HAP-1 (cell line): ENCODE data around the gene NOP53.
"Not testable (repeated sequence)": the region's sequence is repeated elsewhere in the genome, so short reads cannot be mapped to it uniquely, and the experiment has no call there.

Experiments
- DNase-seq, 2 experiments: peaks; one replicate each; pipeline ENCODE4 v3.0.0-alpha.2; 2016 to 2020; ENCODE audit warnings: low spot score in 2 of 2
- H3K27me3 ChIP-seq: fragments of 250-450 bp; sonication (Bioruptor Pico); 2 replicates; pipeline ENCODE4 v1.5.1; 2020; ENCODE audit warnings: low read depth, mild to moderate bottlenecking, moderate library complexity
- H3K36me3 ChIP-seq: fragments of 250-450 bp; sonication (Bioruptor Pico); replicated peaks from 2 replicates; pipeline ENCODE4 v1.5.1; 2020; ENCODE audit warnings: mild to moderate bottlenecking
- H3K4me1 ChIP-seq: fragments of 250-450 bp; sonication (Bioruptor Pico); 2 replicates; pipeline ENCODE4 v1.5.1; 2020; ENCODE audit warnings: mild to moderate bottlenecking
- H3K4me3 ChIP-seq: fragments of 250-450 bp; sonication (Bioruptor Pico); 2 replicates; pipeline ENCODE4 v1.5.1; 2020; ENCODE audit warnings: mild to moderate bottlenecking, moderate library complexity
- H3K9me3 ChIP-seq: fragments of 250-450 bp; sonication (Bioruptor Pico); 2 replicates; pipeline ENCODE4 v1.5.1; 2020; ENCODE audit warnings: mild to moderate bottlenecking, moderate library complexity
- in situ Hi-C: fragments of 300-500 bp; cut with MboI; formaldehyde crosslinking; loops from 3 replicates; pipeline ENCODE4 v1.14.3; 2020; ENCODE audit warnings: low sequenced_read_pairs, inconsistent platforms, mixed read lengths

NOP53 gene

GRCh38 chr19:47781590-47782262, 36.4 kb downstream of the NOP53 start:
- no peak for DNase-seq
- H3K9me3 ChIP-seq = no peaks in the 10 kb centered on the region
- H3K4me3 ChIP-seq = no peak overlapping the region
- H3K36me3 ChIP-seq = peaks cover 45% of the 10 kb centered on the region
- H3K4me1 ChIP-seq = peaks cover 9% of the 10 kb centered on the region; the same call in 1 of the 2 replicates
- in situ Hi-C loops = no loop called here
- no peaks in the 10 kb centered on the region for H3K27me3 ChIP-seq

DNA sequence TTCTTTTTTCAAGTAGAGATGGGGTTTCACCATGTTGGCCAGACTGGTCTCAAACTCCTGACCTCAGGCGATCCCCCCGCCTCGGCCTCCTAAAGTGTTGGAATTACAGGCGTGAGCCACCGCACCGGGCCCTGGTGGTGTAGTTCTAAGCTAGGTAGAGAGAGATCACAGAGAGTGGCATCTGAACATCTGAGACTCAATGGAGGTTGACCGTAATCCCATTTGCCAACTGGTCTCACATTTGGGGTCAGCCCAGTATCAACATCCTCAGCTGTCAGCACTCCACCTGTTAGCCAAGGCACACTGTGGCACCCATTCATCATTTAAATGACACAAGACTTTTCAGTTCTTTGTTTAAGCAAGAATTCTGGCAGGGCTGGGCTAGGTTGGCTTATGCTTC, 41.2 kb downstream of the NOP53 start:
- Histone ChIP-seq H3K36me3 (peaks cover 28% of the 10 kb centered on the region), H3K27me3 (no peaks in the 10 kb centered on the region), H3K4me1 (no peaks in the 10 kb centered on the region), H3K4me3 (no peak overlapping the region), H3K9me3 (no peaks in the 10 kb centered on the region)
- in situ Hi-C loops = no loop called here
- no peak for DNase-seq

- H3K9me3 ChIP-seq, H3K27me3 ChIP-seq, DNase-seq, H3K4me3 ChIP-seq, H3K4me1 ChIP-seq, in situ Hi-C loops: not testable (repeated sequence)
- H3K36me3 ChIP-seq = peaks cover 23% of the 10 kb centered on the region
Observed at GRCh38 chr19:47787307-47787706, 42.0 kb downstream of the NOP53 start.

GRCh38 chr19:47789811-47790210, 44.5 kb downstream of the NOP53 start:
- DNase-seq, in situ Hi-C loops, H3K9me3 ChIP-seq, H3K4me3 ChIP-seq, H3K36me3 ChIP-seq, H3K27me3 ChIP-seq, H3K4me1 ChIP-seq: not testable (repeated sequence)

DNA sequence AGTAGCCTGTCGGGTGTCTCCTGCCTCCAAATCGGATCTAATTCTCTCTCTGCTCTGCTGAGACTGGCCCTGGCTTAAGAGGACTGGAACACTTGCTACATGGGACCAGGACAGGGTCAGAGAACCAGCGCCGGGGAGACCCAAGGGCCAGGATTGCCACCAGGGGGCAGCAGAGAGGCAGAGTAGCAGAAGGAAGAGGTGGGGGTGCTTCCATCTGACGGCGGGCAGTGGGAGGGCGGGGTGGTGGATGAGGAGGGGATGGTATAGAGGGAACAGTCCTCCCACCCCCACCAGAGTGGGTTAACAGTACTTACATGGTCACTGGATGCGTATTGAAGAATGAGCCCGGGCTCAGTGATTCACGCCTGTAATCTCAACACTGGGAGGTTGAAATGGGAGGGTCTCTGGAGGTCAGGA, 45.1 kb downstream of the NOP53 start:
- in situ Hi-C loops = no loop called here
- Histone ChIP-seq H3K9me3 (no peaks in the 10 kb centered on the region), H3K4me1 (no peaks in the 10 kb centered on the region), H3K36me3 (peaks cover 4% of the 10 kb centered on the region), H3K4me3 (no peak overlapping the region), H3K27me3 (no peaks in the 10 kb centered on the region)
- peak; percentile 58 to 97 for DNase-seq

DNA sequence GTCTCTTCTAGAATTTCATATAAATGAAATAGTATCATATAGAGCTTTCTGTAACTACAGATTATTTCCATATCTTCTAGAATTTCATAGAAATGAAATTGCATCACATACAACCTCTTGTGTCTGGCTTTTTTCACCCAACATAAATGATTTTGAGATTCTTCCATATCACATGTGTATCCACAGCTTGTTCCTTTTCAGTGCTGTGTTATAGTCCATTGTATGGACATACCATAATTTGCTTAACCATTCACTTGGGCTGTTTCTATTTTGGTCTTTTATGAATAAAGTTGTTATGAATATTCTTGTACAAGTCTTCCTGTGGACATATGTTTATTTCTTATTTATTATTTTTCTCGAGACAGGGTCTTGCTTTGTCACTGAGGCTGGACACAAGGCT, 47.3 kb downstream of the NOP53 start:
- no peak for DNase-seq
- in situ Hi-C loops = no loop called here
- H3K4me3 ChIP-seq = no peak overlapping the region

GRCh38 chr19:47794526-47794925, 49.2 kb downstream of the NOP53 start:
- no peak overlapping the region for H3K4me3 ChIP-seq
- H3K36me3 ChIP-seq = no peaks in the 10 kb centered on the region
- in situ Hi-C loops = no loop called here
- H3K4me1 ChIP-seq = no peaks in the 10 kb centered on the region
- H3K9me3 ChIP-seq = no peaks in the 10 kb centered on the region
- H3K27me3 ChIP-seq = no peaks in the 10 kb centered on the region; the same call in 1 of the 2 replicates
- no peak for DNase-seq

More for the DNA sequence above, 47.3 kb downstream of the NOP53 start:
- no peaks in the 10 kb centered on the region for H3K27me3 ChIP-seq
- no peaks in the 10 kb centered on the region for H3K9me3 ChIP-seq
- no peaks in the 10 kb centered on the region for H3K36me3 ChIP-seq
- no peaks in the 10 kb centered on the region for H3K4me1 ChIP-seq

- in situ Hi-C loops = no loop called here
- Histone ChIP-seq H3K9me3 (no peaks in the 10 kb centered on the region), H3K4me3 (no peak overlapping the region), H3K36me3 (no peaks in the 10 kb centered on the region), H3K4me1 (no peaks in the 10 kb centered on the region), H3K27me3 (no peaks in the 10 kb centered on the region; the same call in 1 of the 2 replicates)
- no peak for DNase-seq
Observed at GRCh38 chr19:47796785-47797184, 51.4 kb downstream of the NOP53 start.

GRCh38 chr19:47797996-47798903, 52.9 kb downstream of the NOP53 start:
- Histone ChIP-seq H3K4me1 (no peaks in the 10 kb centered on the region), H3K36me3 (no peaks in the 10 kb centered on the region), H3K27me3 (no peaks in the 10 kb centered on the region; the same call in 1 of the 2 replicates), H3K4me3 (no peak overlapping the region), H3K9me3 (no peaks in the 10 kb centered on the region)
- DNase-seq = no peak
- in situ Hi-C loops = no loop called here

DNA sequence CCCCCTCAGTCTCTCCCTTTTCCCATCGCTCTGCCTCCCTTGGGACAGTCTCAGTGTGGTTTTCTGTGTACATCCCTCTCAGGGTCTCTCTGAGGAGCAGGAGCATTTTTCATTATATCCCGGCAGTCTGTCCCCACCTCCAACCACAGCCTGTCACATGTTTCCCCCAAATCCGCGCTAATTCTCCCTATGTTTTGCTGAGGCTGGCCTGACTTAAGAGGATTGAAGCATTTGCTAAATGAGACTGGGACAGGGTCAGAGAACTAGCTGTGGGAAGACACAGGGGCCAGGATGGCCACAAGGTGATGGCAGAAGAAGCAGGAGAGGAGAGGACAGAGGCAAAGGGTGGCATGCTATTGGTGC, 53.5 kb downstream of the NOP53 start:
- no peaks in the 10 kb centered on the region; the same call in 1 of the 2 replicates for H3K27me3 ChIP-seq
- no peak overlapping the region for H3K4me3 ChIP-seq
- H3K36me3 ChIP-seq = no peaks in the 10 kb centered on the region
- in situ Hi-C loops = no loop called here
- DNase-seq = no peak
- no peaks in the 10 kb centered on the region for H3K9me3 ChIP-seq
- no peaks in the 10 kb centered on the region for H3K4me1 ChIP-seq

- DNase-seq = no peak
- no peak overlapping the region for H3K4me3 ChIP-seq
- no peaks in the 10 kb centered on the region for H3K9me3 ChIP-seq
- H3K36me3 ChIP-seq = no peaks in the 10 kb centered on the region
- no peaks in the 10 kb centered on the region for H3K4me1 ChIP-seq
- no peaks in the 10 kb centered on the region; the same call in 1 of the 2 replicates for H3K27me3 ChIP-seq
- in situ Hi-C loops = no loop called here
Observed at GRCh38 chr19:47801270-47801669, 55.9 kb downstream of the NOP53 start.

- in situ Hi-C loops = no loop called here
- no peaks in the 10 kb centered on the region for H3K4me1 ChIP-seq
- no peak for DNase-seq
- no peak overlapping the region for H3K4me3 ChIP-seq
- no peaks in the 10 kb centered on the region for H3K9me3 ChIP-seq
- H3K36me3 ChIP-seq = no peaks in the 10 kb centered on the region
- no peaks in the 10 kb centered on the region; the same call in 1 of the 2 replicates for H3K27me3 ChIP-seq
Observed at GRCh38 chr19:47802521-47803043, 57.2 kb downstream of the NOP53 start.

GRCh38 chr19:47803148-47803547, 57.8 kb downstream of the NOP53 start:
- H3K4me1 ChIP-seq, H3K27me3 ChIP-seq, in situ Hi-C loops, H3K36me3 ChIP-seq, H3K9me3 ChIP-seq, DNase-seq, H3K4me3 ChIP-seq: not testable (repeated sequence)

DNA sequence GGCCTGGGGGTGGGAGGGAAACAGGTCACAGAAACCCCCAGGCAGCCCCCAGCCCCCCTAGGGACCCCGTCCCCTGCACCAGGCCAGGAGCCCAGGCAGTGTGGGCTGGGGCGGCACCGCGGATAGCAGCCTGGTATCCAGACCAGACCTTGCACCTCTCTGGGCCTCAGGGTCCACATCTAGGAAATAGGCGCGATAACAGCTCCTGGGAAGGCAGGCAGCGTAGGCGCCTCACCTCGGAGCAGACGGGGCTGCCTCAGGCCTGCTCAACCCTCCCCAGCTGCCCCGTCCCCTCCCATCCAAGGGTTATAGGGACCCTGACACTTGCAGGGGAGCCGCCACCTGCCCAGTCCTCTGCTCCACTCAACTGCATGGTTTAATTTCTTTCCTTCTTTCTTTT, 58.3 kb downstream of the NOP53 start:
- in situ Hi-C loops, DNase-seq: not testable (repeated sequence)

More for the DNA sequence above, 58.3 kb downstream of the NOP53 start:
- H3K4me3 ChIP-seq, H3K36me3 ChIP-seq, H3K9me3 ChIP-seq, H3K27me3 ChIP-seq, H3K4me1 ChIP-seq: not testable (repeated sequence)
